ENCODE data around the gene FZD4.
"Not testable (repeated sequence)": the region's sequence is repeated elsewhere in the genome, so short reads cannot be mapped to it uniquely, and the experiment has no call there.

Gene FZD4

GRCh38 chr11:86955361-86956120 lies at the start of gene FZD4:
TSS of gene FZD4 (minus strand) at chr11:86955395. CDS start at chr11:86955085, 310 bp downstream.
- peak; percentile 2 for DNase-seq (ENCODE audit: low read depth)

- DNase-seq (ENCODE audit: low read depth) = not testable (repeated sequence)
Observed at GRCh38 chr11:87004281-87004680, 49.1 kb upstream of the FZD4 start.

- no peak for DNase-seq (ENCODE audit: low read depth)
Observed at GRCh38 chr11:87002918-87003317, 47.7 kb upstream of the FZD4 start.

- no peak for DNase-seq (ENCODE audit: low read depth)
Observed at GRCh38 chr11:86999859-87000753, 44.9 kb upstream of the FZD4 start.

- DNase-seq (ENCODE audit: low read depth) = no peak
Observed at GRCh38 chr11:86999388-86999787, 44.2 kb upstream of the FZD4 start.

GRCh38 chr11:86996953-86997570 lies 41.9 kb upstream of the FZD4 start:
- no peak for DNase-seq (ENCODE audit: low read depth)

GRCh38 chr11:86993031-86993430 lies 37.8 kb upstream of the FZD4 start:
- no peak for DNase-seq (ENCODE audit: low read depth)

GRCh38 chr11:86992340-86992739 lies 37.1 kb upstream of the FZD4 start:
- DNase-seq (ENCODE audit: low read depth) = not testable (repeated sequence)

GRCh38 chr11:86991341-86991740 lies 36.1 kb upstream of the FZD4 start:
- DNase-seq (ENCODE audit: low read depth) = no peak

GRCh38 chr11:86990515-86990914 lies 35.3 kb upstream of the FZD4 start:
- no peak for DNase-seq (ENCODE audit: low read depth)

- no peak for DNase-seq (ENCODE audit: low read depth)
Observed at GRCh38 chr11:86990031-86990430, 34.8 kb upstream of the FZD4 start.

GRCh38 chr11:86988351-86988881 lies 33.2 kb upstream of the FZD4 start:
- DNase-seq (ENCODE audit: low read depth) = no peak

GRCh38 chr11:86987679-86988078 lies 32.5 kb upstream of the FZD4 start:
- no peak for DNase-seq (ENCODE audit: low read depth)

- no peak for DNase-seq (ENCODE audit: low read depth)
Observed at GRCh38 chr11:86984701-86985100, 29.5 kb upstream of the FZD4 start.

- DNase-seq (ENCODE audit: low read depth) = no peak
Observed at GRCh38 chr11:86983021-86983488, 27.9 kb upstream of the FZD4 start.

GRCh38 chr11:86981777-86982540 lies 26.8 kb upstream of the FZD4 start:
- no peak for DNase-seq (ENCODE audit: low read depth)

GRCh38 chr11:86980086-86980796 lies 25.0 kb upstream of the FZD4 start:
- no peak for DNase-seq (ENCODE audit: low read depth)

GRCh38 chr11:86978756-86979608 lies 23.8 kb upstream of the FZD4 start:
- no peak for DNase-seq (ENCODE audit: low read depth)

GRCh38 chr11:86978247-86978646 lies 23.1 kb upstream of the FZD4 start:
- DNase-seq (ENCODE audit: low read depth) = no peak

Measured in T-helper 22 cell (primary cell).